GM23338 (cell line): Measurements from ENCODE around the gene BTBD9. TPM values are rescaled to one million over a fixed set of nuclear protein-coding genes. Genes with fewer than 3 reads are reported as not detected.

ENCODE experiments used
- ATAC-seq: fragments of 200-7000 bp; cut with Tn5 transposase; 3 replicates; pipeline ENCODE4 v1.9.1; 2020
- DNase-seq: peaks from one replicate; pipeline ENCODE4 v3.0.0-alpha.2; 2015; ENCODE audit warnings: low spot score
- H2AFZ ChIP-seq: fragments of 200-600 bp; sonication (generic); 2 replicates; pipeline ENCODE4 v1.8.0; 2016; ENCODE audit warnings: antibody characterized with exemption, mild to moderate bottlenecking, moderate library complexity
- H3F3A ChIP-seq: fragments of 200-600 bp; sonication (generic); replicated peaks from 2 replicates; pipeline ENCODE4 v1.8.0; 2017; ENCODE audit warnings: antibody characterized with exemption, mixed run types, low read depth
- H3K27ac ChIP-seq: fragments of 200-600 bp; sonication (generic); 2 replicates; pipeline ENCODE4 v1.6.1; 2016; ENCODE audit warnings: low read depth
- H3K27me3 ChIP-seq: fragments of 200-600 bp; sonication (generic); 2 replicates; pipeline ENCODE4 v1.8.0; 2016; ENCODE audit warnings: mild to moderate bottlenecking, mixed run types, moderate library complexity; ENCODE audit not compliant: insufficient read depth
- H3K36me3 ChIP-seq: fragments of 200-600 bp; sonication (generic); 2 replicates; pipeline ENCODE4 v1.8.0; 2016; ENCODE audit warnings: mild to moderate bottlenecking; ENCODE audit not compliant: insufficient read depth
- H3K4me1 ChIP-seq: fragments of 200-600 bp; sonication (generic); 2 replicates; pipeline ENCODE4 v1.8.0; 2016; ENCODE audit warnings: mild to moderate bottlenecking, moderate library complexity; ENCODE audit not compliant: insufficient read depth
- H3K4me2 ChIP-seq: fragments of 200-600 bp; sonication (generic); 2 replicates; pipeline ENCODE4 v1.7.1; 2017; ENCODE audit warnings: mixed run types
- H3K4me3 ChIP-seq: fragments of 200-600 bp; sonication (generic); 2 replicates; pipeline ENCODE4 v1.6.1; 2016; ENCODE audit warnings: mixed run types
- H3K79me2 ChIP-seq: fragments of 200-600 bp; sonication (generic); replicated peaks from 2 replicates; pipeline ENCODE4 v1.8.0; 2017; ENCODE audit warnings: mild to moderate bottlenecking; ENCODE audit not compliant: insufficient read depth
- H3K9me2 ChIP-seq: fragments of 200-600 bp; sonication (generic); 2 replicates; pipeline ENCODE4 v1.8.0; 2017; ENCODE audit not compliant: insufficient read depth
- H4K20me1 ChIP-seq: fragments of 200-600 bp; sonication (generic); replicated peaks from 2 replicates; pipeline ENCODE4 v1.8.0; 2017; ENCODE audit warnings: mild to moderate bottlenecking; ENCODE audit not compliant: insufficient read depth
- H3K27ac Mint-ChIP-seq: 2 replicates; pipeline ENCODE4 v1.8.0; 2020; ENCODE audit warnings: inconsistent platforms, mild to moderate bottlenecking, moderate library complexity, mixed read lengths
- H3K27me3 Mint-ChIP-seq: 3 replicates; pipeline ENCODE4 v1.8.0; 2022; ENCODE audit warnings: low read depth, mild to moderate bottlenecking, moderate library complexity, mixed read lengths, inconsistent platforms; ENCODE audit not compliant: insufficient read depth, poor library complexity
- H3K36me3 Mint-ChIP-seq: 3 replicates; pipeline ENCODE4 v1.8.0; 2021; ENCODE audit warnings: low read depth, mild to moderate bottlenecking, inconsistent platforms, moderate library complexity, mixed read lengths
- H3K4me1 Mint-ChIP-seq: 3 replicates; pipeline ENCODE4 v1.8.0; 2020; ENCODE audit warnings: mild to moderate bottlenecking, inconsistent platforms, mixed read lengths
- H3K4me3 Mint-ChIP-seq: 3 replicates; pipeline ENCODE4 v1.8.0; 2021; ENCODE audit warnings: moderate library complexity, mild to moderate bottlenecking, inconsistent platforms, mixed read lengths
- H3K9me3 Mint-ChIP-seq: 3 replicates; pipeline ENCODE4 v1.8.0; 2020; ENCODE audit warnings: moderate library complexity, mild to moderate bottlenecking, inconsistent platforms, mixed read lengths
- CREB1 ChIP-seq: fragments of 250-450 bp; sonication (Bioruptor Pico); IDR thresholded peaks from 2 replicates; pipeline ENCODE4 v1.5.0; 2020; ENCODE audit warnings: low read depth, mild to moderate bottlenecking, moderate library complexity
- EZH2 ChIP-seq: fragments of 200-600 bp; sonication (generic); IDR thresholded peaks from one replicate; pipeline ENCODE4 v1.8.0; 2017; ENCODE audit warnings: antibody characterized with exemption, mild to moderate bottlenecking, low read depth; ENCODE audit not compliant: unreplicated experiment
- EZH2phosphoT487 ChIP-seq: fragments of 200-600 bp; sonication (generic); IDR thresholded peaks from one replicate; pipeline ENCODE4 v1.8.1; 2018; ENCODE audit warnings: antibody characterized with exemption; ENCODE audit not compliant: unreplicated experiment
- NANOG ChIP-seq: IDR thresholded peaks from 2 replicates; pipeline ENCODE4 v1.6.1; 2016; ENCODE audit warnings: antibody characterized with exemption, borderline replicate concordance
- STAT1 ChIP-seq: IDR thresholded peaks from one replicate; pipeline ENCODE4 v1.6.1; 2016; ENCODE audit warnings: antibody characterized with exemption; ENCODE audit not compliant: unreplicated experiment
- ZNF331 ChIP-seq: fragments of 250-450 bp; sonication (Bioruptor Pico); IDR thresholded peaks from 2 replicates; pipeline ENCODE4 v1.5.0; 2020; ENCODE audit warnings: low read depth, mild to moderate bottlenecking, moderate library complexity
- polyA plus RNA-seq: library from polyadenylated mRNA; unstranded; fragments of >200 nt; fragmentation: Nextera tagmentation; extraction: Ambion mirVana; gene quantifications from 2 replicates; pipeline ENCODE4 v1.2.1, GENCODE V29; 2016
- total RNA-seq: library from RNA; depleted of rRNA; stranded (reverse); fragments of >200 nt; shearing (Covaris generic); gene quantifications from 2 replicates; pipeline ENCODE4 v1.2.3, GENCODE V29; 2014
- TF ChIP-seq, protein P1 (sequence below): IDR thresholded peaks from 2 replicates; pipeline ENCODE4 v1.6.1; 2016; ENCODE audit warnings: antibody characterized with exemption
- TF ChIP-seq, protein P2 (sequence below), 2 experiments: fragments of 200-600 bp in 1 of 2; sonication (generic) in 1 of 2; conservative IDR thresholded peaks; 2 replicates each; pipeline versions ENCODE4 v1.5.1 to v1.6.1; 2016 to 2017; ENCODE audit warnings: antibody characterized with exemption in 2 of 2, low read depth in 2 of 2, mild to moderate bottlenecking in 2 of 2, moderate library complexity in 1 of 2
- TF ChIP-seq, protein P3 (sequence below): IDR thresholded peaks from one replicate; pipeline ENCODE4 v1.6.1; 2018; ENCODE audit warnings: antibody characterized with exemption; ENCODE audit not compliant: unreplicated experiment

The BTBD9 gene
- total and polyA plus RNA-seq, 2 experiments from 2014 or later, result 4.2 to 5.3 TPM

DNA sequence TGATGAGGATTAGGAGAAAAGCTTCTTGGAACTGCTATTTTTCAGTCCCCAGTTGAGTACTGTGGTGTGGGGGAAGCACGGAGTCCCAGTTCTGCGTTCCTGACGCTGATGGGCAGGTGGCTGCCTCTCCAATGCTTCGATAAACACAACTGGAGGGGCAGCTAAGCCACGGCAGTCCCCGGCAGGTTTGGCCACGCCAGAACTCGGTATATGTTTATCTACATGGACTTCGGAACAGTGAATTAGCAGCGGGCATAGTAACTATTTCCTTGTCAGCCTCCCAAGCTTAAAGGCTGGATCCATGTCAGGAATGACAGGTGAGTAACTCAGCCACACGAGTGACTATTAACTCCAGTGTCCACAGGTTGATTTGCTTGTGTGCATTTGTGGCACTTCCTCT lies 465.8 kb downstream of the BTBD9 start (continued):
- TF ChIP-seq, protein P1, sequence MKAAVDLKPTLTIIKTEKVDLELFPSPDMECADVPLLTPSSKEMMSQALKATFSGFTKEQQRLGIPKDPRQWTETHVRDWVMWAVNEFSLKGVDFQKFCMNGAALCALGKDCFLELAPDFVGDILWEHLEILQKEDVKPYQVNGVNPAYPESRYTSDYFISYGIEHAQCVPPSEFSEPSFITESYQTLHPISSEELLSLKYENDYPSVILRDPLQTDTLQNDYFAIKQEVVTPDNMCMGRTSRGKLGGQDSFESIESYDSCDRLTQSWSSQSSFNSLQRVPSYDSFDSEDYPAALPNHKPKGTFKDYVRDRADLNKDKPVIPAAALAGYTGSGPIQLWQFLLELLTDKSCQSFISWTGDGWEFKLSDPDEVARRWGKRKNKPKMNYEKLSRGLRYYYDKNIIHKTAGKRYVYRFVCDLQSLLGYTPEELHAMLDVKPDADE, result no peak
- no peak for TF ChIP-seq EZH2
- TF ChIP-seq, protein P2, sequence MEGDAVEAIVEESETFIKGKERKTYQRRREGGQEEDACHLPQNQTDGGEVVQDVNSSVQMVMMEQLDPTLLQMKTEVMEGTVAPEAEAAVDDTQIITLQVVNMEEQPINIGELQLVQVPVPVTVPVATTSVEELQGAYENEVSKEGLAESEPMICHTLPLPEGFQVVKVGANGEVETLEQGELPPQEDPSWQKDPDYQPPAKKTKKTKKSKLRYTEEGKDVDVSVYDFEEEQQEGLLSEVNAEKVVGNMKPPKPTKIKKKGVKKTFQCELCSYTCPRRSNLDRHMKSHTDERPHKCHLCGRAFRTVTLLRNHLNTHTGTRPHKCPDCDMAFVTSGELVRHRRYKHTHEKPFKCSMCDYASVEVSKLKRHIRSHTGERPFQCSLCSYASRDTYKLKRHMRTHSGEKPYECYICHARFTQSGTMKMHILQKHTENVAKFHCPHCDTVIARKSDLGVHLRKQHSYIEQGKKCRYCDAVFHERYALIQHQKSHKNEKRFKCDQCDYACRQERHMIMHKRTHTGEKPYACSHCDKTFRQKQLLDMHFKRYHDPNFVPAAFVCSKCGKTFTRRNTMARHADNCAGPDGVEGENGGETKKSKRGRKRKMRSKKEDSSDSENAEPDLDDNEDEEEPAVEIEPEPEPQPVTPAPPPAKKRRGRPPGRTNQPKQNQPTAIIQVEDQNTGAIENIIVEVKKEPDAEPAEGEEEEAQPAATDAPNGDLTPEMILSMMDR (conservative IDR thresholded peaks at IDR 0.05; ENCODE audit: low read depth in 2 of 2), result no peak
- no peak for TF ChIP-seq NANOG
- TF ChIP-seq, protein P3, sequence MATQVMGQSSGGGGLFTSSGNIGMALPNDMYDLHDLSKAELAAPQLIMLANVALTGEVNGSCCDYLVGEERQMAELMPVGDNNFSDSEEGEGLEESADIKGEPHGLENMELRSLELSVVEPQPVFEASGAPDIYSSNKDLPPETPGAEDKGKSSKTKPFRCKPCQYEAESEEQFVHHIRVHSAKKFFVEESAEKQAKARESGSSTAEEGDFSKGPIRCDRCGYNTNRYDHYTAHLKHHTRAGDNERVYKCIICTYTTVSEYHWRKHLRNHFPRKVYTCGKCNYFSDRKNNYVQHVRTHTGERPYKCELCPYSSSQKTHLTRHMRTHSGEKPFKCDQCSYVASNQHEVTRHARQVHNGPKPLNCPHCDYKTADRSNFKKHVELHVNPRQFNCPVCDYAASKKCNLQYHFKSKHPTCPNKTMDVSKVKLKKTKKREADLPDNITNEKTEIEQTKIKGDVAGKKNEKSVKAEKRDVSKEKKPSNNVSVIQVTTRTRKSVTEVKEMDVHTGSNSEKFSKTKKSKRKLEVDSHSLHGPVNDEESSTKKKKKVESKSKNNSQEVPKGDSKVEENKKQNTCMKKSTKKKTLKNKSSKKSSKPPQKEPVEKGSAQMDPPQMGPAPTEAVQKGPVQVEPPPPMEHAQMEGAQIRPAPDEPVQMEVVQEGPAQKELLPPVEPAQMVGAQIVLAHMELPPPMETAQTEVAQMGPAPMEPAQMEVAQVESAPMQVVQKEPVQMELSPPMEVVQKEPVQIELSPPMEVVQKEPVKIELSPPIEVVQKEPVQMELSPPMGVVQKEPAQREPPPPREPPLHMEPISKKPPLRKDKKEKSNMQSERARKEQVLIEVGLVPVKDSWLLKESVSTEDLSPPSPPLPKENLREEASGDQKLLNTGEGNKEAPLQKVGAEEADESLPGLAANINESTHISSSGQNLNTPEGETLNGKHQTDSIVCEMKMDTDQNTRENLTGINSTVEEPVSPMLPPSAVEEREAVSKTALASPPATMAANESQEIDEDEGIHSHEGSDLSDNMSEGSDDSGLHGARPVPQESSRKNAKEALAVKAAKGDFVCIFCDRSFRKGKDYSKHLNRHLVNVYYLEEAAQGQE, result no peak
- no peak for TF ChIP-seq CREB1 (CRISPR knock-in tag)
- TF ChIP-seq STAT1, result no peak

DNA sequence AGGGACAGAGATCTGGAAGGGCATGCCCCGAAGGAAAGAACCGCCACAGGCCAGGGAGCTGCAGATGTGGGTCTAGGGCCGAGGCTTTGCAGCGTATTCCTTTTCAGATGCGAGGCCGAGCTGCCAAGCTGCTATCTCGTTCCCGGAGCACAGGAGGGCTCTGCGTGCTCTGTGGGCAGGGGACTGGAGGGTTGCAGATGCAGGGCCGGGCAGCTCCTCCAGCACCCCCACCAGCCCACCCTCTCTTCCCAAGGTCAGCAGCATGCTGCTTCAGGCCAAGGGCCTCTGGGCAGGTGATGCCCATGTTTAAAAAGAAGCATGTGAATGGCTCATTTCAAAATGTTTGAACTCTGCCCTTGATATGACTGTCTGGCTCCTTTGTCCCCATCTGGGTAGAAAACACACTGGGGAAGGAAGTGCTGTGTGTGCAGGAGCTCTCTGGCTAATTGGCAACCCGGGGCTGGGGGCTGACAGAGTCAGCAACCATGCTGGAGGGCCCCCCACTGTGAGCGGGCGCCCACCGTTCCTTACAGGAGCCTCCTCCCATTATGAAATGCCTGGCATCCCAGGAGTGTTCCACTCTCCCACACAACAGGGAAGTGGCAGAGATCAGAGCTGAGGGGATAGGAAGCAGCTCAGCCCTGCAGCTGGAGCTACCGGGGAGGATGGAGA lies 466.9 kb downstream of the BTBD9 start:
- Histone ChIP-seq H3K79me2 (no peaks in the 10 kb centered on the region), H3K27ac (no peak overlapping the region), H3K4me1 (peaks cover 11% of the 10 kb centered on the region; the same call in 1 of the 2 replicates), H3K4me3 (no peak overlapping the region), H3K27me3 (no peaks in the 10 kb centered on the region), H3K4me2 (no peak overlapping the region), H2AFZ (no peak overlapping the region), H3K36me3 (no peaks in the 10 kb centered on the region), H4K20me1 (no peaks in the 10 kb centered on the region), H3F3A (no peaks in the 10 kb centered on the region), H3K9me2 (no peaks in the 10 kb centered on the region)
- no peaks in the 10 kb centered on the region for H3K36me3 Mint-ChIP-seq
- no peak overlapping the region for H3K4me3 Mint-ChIP-seq
- ATAC-seq (peak; percentile 9), DNase-seq (no peak)
- peaks cover 21% of the 10 kb centered on the region for H3K27me3 Mint-ChIP-seq
- no peak for TF ChIP-seq ZNF331 (CRISPR knock-in tag)
- no peak for TF ChIP-seq EZH2phosphoT487
- no peaks in the 10 kb centered on the region for H3K9me3 Mint-ChIP-seq
- no peak overlapping the region for H3K27ac Mint-ChIP-seq
- H3K4me1 Mint-ChIP-seq, result peaks cover 44% of the 10 kb centered on the region
